HPDE6-E6E7 (cell line): Measurements from ENCODE around the gene LRCH1.

Experiments
- DNase-seq: peaks from one replicate; pipeline ENCODE4 v3.0.0; 2011; ENCODE audit warnings: missing footprints; ENCODE audit errors: extremely low spot score

Gene LRCH1

DNA sequence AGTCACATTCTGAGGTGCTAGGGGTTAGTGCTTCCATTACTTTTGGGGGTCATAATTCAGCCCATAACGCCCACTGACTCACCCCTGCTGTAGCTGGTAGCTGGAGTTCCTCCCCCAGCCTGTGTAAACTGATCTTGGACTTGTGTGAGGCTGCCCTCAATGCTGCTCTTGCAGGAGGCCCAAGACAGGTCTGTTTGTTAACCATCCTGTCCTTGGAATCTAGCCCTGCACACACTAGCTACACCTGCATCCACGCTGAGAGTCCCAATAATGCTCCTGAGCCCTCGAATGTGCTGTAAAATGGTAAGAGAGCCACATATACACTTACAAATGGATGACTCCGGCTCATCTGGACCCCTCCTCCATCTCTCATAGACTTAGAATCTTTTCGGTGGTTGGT is 9.6 kb downstream of the LRCH1 start:
- no peak for DNase-seq

GRCh38 chr13:46565808-46566750 is 13.1 kb downstream of the LRCH1 start:
- no peak for DNase-seq

DNA sequence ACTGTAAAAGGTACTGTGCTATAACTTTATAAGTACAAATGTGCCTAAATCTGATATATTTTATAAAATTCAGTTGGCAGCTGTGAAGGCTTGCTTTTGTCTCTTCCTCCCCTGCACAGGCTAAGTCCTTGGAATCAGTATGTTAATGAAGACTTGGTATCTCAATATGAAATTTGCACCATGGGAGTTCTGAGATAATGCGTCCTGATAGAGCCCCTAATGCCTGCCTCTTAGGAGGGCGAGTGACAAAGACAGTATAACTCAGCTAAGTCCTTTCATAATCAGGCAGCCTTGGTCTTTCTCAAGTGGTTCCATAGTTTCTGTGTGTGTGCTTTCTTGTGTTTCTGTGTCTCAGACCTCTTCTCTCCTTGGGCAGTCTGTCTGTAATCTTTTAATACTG is 14.7 kb downstream of the LRCH1 start:
- DNase-seq = no peak

GRCh38 chr13:46569456-46569855 is 16.5 kb downstream of the LRCH1 start:
- no peak for DNase-seq

GRCh38 chr13:46570273-46570672 is 17.3 kb downstream of the LRCH1 start:
- no peak for DNase-seq

DNA sequence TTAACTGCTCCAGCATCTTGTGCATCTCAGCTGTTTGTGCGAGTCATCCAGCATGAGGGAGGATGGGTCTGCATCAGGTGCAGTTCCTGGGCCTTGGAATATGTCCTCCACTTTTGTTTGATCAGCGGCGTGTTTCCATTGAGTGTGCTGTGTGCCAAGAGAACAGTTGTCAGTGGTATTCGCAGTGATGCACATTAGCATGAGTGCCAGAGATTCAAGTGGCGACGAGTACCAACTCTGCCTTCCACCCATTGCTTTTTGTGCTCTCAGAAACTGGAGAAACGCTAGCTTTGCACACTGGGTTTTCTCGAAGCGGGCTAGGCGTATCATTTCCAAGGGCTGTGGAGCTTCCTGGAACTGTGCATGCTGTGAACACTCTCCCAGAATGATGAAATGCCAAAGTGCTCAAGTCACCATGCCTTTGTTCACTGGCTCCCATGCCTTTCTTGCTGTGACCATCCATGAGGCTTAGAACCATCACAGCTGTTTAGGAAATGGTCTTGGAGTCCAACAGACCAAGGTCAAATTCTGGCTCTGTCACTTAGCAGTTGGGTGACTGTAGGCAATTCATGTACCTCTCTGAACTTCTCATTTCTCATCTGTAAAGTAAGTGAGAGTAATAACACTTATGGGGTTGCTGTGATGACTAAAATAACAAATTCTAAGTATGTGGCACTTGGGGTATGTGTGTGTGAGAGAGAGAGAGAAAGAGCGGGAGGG is 18.4 kb downstream of the LRCH1 start:
- no peak for DNase-seq

DNA sequence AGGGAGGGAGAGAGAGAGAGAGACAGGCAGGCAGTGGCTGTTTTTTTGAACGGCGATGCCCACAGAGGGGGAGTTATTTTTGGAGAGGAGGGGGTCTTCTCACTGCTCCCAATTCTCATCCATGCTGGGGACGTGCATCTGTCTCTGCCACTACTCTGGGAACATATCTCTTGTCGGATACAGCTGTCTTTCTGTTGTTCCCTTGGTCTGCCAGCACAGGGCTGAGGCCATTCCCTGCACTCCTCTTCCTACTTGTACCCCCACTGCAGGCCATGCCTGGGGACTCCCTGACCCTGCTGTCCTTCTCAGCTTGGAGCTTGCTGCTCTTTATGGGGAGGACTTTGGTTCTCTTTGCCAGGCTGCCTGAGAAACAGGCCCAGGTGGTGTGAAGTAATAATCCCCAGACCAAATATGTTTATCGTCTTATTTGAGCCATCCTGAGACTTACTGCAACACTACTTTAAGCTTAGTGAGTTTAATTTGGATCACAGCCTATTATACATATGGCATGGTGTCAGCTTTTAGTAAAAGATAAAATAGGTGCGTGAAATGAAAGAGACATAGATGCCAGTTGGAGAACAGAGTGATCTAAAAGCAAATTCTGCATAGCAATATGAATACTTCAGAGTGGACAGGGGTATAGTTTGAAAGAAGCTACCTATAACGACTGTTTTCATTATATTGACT is 19.1 kb downstream of the LRCH1 start:
- no peak for DNase-seq

DNA sequence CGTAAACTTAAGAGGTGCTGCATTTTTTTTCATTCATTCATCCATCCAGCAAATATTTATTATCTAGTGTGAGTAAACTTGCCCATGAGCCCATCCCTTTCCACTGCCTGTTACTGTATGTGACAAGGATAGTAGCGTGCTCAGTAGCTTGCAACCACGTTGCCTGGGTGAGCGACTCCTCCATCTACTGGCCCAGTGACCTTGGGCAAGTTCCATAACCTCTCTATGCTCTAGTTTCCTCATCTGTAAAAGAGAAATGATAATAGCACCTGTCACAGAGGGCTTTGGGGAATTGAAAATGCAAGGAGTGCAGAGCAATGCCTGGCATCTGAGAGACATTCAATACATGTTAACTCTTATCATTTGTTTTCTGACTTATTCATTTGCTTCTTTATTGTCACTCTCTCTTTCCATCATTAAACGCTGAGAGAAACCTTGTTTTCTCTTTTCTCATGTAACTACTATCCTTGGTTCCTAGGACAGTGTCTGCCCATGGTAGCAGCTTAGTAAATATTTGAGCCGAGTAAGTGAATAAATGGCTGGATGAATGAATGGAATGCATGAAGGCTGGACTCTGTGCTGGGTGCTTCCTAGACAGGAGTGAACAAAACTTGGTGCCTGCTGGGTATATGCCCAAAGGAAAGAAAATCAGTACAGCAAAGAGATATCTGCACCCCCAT is 19.9 kb downstream of the LRCH1 start:
- no peak for DNase-seq

- no peak for DNase-seq
These were observed 22.4 kb downstream of the LRCH1 start for GRCh38 chr13:46575301-46575771.

GRCh38 chr13:46575818-46576221 is 22.9 kb downstream of the LRCH1 start:
- DNase-seq = no peak

DNA sequence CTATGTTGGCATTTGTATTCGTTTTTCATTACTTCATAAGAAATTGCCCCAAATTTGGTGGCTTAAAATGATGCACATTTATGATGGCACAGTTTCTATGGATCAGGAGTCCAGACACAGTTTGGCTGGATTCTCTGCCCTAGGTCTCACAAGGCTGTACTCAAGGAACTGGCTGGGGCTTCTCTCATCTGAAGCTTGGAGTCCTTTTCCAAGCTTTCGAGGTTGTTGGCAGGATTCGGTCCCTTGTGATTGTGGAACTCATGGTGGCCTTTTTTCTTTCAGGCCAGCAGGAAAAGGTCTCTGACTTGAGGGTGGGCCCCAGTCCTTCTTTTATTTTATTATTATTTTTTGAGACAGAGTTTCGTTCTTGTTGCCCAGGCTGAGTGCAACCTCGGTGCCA is 23.8 kb downstream of the LRCH1 start:
- DNase-seq = no peak

DNA sequence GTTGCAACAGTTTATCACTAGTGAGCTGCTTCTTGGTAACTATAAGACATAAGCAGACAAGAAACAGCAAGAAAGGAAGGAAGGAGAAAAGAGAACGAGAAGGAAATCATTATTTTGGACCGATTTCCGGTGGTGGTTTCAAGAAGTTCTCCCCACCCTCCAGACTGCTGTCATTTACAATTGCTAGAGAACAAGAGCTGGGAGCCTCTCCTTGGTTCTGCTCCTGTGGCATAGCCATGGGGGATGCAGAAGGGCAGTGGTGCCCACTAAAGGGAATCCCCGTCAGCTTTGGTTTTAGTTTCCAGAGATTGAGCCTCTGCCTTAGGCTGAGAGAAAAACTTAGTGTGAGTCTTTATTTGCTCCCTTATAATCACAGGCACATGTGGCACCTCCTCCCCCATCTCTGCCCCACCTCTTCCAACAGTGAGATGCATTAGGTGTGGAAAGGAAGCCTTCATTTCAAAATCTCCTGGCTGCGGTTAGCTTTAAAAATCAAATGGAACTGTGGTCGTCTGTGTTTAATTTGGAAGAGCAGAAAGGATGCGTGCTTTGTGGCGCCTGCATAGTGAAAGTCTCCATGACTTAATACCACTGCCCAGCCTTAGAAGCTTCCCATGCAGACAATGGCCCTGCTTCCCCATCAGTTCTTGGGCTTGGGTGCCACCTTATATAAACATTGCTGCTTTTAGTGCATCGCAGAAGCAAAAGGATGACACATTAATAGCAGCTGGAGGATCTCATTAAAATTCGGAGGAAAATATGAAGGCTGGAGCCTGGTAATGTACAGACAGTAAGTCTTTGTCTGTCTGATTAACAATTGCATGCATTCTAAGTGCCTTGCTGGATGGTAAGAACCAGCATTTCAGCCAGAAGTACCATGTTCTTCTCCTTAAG is 25.0 kb downstream of the LRCH1 start:
- DNase-seq = no peak

DNA sequence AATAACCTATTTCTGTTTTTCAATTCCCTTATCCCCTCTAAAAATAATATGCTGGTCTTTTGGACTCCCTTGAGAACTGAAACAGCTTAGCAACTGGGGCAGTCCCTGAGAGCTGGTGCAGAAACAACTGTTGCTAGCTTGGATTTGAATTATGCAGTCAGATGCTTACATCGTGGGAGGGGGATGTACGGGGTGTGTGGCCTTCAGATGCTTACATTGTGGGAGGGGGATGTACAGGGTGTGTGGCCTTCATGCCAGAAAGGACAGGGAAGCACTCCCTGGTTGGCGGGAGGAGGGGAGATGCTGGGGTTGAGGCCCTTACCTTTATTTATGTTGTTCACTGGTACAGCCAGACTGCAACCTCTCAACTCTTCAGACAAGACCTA is 25.6 kb downstream of the LRCH1 start:
- DNase-seq = no peak

- DNase-seq = no peak
These were observed 27.4 kb downstream of the LRCH1 start for GRCh38 chr13:46580362-46580839.

DNA sequence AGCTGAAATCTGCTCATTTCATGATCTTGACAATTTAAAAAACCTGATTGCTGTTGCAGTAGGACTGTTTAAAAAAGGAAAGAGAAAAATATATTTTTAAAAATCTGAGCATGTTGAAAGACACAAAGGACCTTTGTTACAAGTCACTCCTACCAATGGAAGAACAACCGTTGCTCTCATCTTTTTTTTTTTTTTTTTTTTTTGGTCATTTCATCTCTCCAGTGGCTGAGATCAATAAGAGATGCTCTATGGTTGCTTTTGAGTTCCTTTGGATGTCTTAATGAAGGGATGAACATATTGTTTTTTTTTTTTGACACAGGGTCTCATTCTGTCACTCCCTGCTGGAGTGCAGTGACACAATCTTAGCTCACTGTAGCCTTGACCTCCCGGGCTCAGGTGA is 29.2 kb downstream of the LRCH1 start:
- no peak for DNase-seq

DNA sequence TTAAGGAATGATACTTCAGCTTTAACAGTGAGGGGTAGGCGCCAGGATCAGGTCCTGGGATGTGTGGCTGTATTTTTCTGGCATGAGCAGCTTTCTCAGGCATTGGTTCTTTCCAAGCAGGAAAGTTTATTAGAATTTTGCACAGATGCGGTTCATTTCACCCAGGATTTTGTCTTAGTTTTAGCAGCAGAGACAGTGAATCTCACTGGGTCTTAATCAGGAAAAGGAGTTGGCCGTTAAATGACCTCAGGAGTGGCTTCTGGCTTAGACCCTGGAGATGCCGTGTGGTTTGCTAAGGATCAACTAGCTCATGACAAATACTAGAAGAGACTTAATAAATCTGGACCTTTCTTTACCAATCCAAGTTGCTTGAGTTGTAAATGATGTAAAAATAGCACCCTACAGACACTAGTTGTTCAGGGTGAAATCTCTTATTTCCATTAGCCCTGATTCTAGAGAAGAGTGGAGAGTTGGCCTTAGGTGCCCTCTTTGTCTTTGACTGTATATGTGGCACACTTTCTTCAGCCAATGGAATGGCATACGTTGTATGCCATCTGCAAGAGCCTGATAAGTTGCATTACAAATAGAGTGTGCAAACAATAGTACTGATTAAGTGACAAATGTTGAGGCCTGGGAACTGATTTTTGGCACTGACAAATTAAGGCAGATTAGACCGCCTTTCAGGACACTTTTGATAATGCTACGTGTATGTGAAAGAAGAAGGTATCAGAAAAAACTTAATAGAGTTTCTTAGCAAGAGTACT is 34.0 kb downstream of the LRCH1 start:
- no peak for DNase-seq

DNA sequence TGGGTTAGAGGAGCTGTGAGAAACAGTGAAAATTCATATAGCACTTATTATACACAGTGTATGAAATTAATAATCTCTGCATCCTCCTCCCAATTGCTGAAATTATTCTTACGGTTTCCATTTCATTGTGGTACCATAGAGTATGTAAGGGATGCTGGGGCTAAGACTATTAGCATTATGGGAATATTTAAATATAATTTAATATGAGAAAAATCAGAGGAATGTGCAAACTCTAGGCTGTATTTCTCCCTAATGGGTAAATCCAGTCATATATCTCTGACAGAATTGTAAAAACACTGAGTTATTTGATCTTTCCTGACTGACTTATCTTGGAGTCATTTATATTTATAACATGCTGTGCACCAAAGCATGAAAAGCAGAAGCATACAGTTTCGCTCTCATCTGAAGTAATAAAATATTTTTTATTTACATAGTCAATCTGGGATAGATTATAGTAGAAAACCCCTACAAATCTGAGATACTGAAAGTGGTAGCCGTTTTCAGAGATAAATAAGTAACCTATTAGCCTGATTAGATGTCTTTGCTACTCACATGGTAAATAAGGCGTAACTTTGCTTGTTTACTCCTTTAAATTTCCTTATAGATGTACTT is 34.9 kb downstream of the LRCH1 start:
- no peak for DNase-seq

GRCh38 chr13:46592385-46592784 is 39.4 kb downstream of the LRCH1 start:
- DNase-seq = no peak

DNA sequence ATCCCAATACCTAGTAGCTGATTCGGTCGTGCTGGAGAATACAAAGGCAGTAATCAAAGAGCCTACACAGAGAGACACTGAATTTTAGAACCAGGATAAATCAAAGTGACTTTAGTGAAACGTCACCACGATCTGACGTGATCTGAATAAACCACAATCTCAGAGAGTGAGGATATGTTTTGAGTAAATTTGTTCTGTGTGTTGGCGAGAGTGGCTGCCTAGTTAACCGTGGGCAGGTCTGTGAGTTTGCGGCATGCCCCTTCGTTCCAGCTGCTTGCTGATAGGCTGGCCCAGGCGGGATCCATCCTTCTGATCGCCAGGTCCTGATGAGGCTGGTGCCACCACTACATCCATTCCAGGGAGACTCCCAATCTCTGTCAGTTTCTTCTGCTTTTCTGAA is 40.4 kb downstream of the LRCH1 start:
- DNase-seq = no peak
